Measurements from ENCODE around the gene GFPT2.

GFPT2 gene

GRCh38 chr5:180364306-180364856 lies 11.2 kb upstream of the GFPT2 start:
- TF ChIP-seq, protein P1, sequence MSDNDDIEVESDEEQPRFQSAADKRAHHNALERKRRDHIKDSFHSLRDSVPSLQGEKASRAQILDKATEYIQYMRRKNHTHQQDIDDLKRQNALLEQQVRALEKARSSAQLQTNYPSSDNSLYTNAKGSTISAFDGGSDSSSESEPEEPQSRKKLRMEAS (IDR thresholded peaks at IDR 0.05), result no peak
- no peak for TF ChIP-seq CREB1 (IDR thresholded peaks at IDR 0.05; ENCODE audit: low read depth)

GRCh38 chr5:180360078-180360957 lies 7.2 kb upstream of the GFPT2 start:
- TF ChIP-seq RAD21 (IDR thresholded peaks at IDR 0.05; ENCODE audit: low read depth) (no peak), CREB1 (IDR thresholded peaks at IDR 0.05; ENCODE audit: low read depth) (no peak), TCF12 (IDR thresholded peaks at IDR 0.05; ENCODE audit: low read depth) (no peak), EGR1 (IDR thresholded peaks at IDR 0.05) (no peak), EP300 (IDR thresholded peaks at IDR 0.05; ENCODE audit: borderline replicate concordance) (no peak), CEBPB (IDR thresholded peaks at IDR 0.05) (no peak), REST (IDR thresholded peaks at IDR 0.05; ENCODE audit: low read depth) (no peak), TAF1 (IDR thresholded peaks at IDR 0.05; ENCODE audit: low read depth) (no peak), YY1 (IDR thresholded peaks at IDR 0.05; ENCODE audit: low read depth) (no peak), TEAD4 (IDR thresholded peaks at IDR 0.05) (no peak), ZBTB7A (IDR thresholded peaks at IDR 0.05; ENCODE audit: low read depth) (no peak), NFIC (IDR thresholded peaks at IDR 0.05) (no peak)
- TF ChIP-seq, protein P2, sequence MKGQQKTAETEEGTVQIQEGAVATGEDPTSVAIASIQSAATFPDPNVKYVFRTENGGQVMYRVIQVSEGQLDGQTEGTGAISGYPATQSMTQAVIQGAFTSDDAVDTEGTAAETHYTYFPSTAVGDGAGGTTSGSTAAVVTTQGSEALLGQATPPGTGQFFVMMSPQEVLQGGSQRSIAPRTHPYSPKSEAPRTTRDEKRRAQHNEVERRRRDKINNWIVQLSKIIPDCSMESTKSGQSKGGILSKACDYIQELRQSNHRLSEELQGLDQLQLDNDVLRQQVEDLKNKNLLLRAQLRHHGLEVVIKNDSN (IDR thresholded peaks at IDR 0.05), result no peak
- TF ChIP-seq, protein P1 (IDR thresholded peaks at IDR 0.05), result no peak

- no peak for TF ChIP-seq TAF1 (IDR thresholded peaks at IDR 0.05; ENCODE audit: low read depth)
- no peak for TF ChIP-seq CREB1 (IDR thresholded peaks at IDR 0.05; ENCODE audit: low read depth)
- no peak for TF ChIP-seq YY1 (IDR thresholded peaks at IDR 0.05; ENCODE audit: low read depth)
- TF ChIP-seq, protein P2 (IDR thresholded peaks at IDR 0.05), result no peak
- TF ChIP-seq EP300 (IDR thresholded peaks at IDR 0.05; ENCODE audit: borderline replicate concordance), result no peak
- no peak for TF ChIP-seq REST (IDR thresholded peaks at IDR 0.05; ENCODE audit: low read depth)
- no peak for TF ChIP-seq NFIC (IDR thresholded peaks at IDR 0.05)
Measured at GRCh38 chr5:180358694-180359093, 5.6 kb upstream of the GFPT2 start.

DNA sequence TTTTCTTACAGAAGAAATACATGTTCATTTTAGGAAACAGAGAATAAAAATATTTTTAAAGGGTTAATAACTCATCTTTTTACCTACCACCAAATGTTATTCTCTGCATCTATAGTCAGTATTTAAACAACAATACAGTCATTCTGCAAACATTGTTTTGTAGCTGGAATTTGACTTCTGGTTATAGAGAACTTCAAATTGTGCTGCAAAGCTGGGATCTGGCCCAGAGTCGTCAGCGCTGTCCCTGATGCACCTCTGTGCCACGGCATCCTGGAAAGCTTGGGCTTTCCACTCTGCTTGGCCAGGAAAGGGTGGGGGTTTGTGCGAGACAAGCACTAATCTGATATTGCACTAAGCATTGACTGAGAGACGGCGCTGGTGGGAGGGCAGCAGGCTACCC lies 5.0 kb upstream of the GFPT2 start:
- TF ChIP-seq, protein P1 (IDR thresholded peaks at IDR 0.05), result no peak
- TF ChIP-seq EGR1 (IDR thresholded peaks at IDR 0.05), result no peak
- TF ChIP-seq NFIC (IDR thresholded peaks at IDR 0.05), result no peak
- TF ChIP-seq FOXM1 (IDR thresholded peaks at IDR 0.05; ENCODE audit: borderline replicate concordance, low read depth), result no peak

- TF ChIP-seq FOXM1 (IDR thresholded peaks at IDR 0.05; ENCODE audit: borderline replicate concordance, low read depth), result no peak
- no peak for TF ChIP-seq CREB1 (IDR thresholded peaks at IDR 0.05; ENCODE audit: low read depth)
- no peak for TF ChIP-seq TAF1 (IDR thresholded peaks at IDR 0.05; ENCODE audit: low read depth)
- TF ChIP-seq, protein P1 (IDR thresholded peaks at IDR 0.05), result no peak
- no peak for TF ChIP-seq REST (IDR thresholded peaks at IDR 0.05; ENCODE audit: low read depth)
- no peak for TF ChIP-seq TCF12 (IDR thresholded peaks at IDR 0.05; ENCODE audit: low read depth)
- TF ChIP-seq EP300 (IDR thresholded peaks at IDR 0.05; ENCODE audit: borderline replicate concordance), result no peak
- TF ChIP-seq CEBPB (IDR thresholded peaks at IDR 0.05), result no peak
- no peak for TF ChIP-seq ZBTB7A (IDR thresholded peaks at IDR 0.05; ENCODE audit: low read depth)
- TF ChIP-seq EGR1 (IDR thresholded peaks at IDR 0.05), result no peak
- TF ChIP-seq YY1 (IDR thresholded peaks at IDR 0.05; ENCODE audit: low read depth), result no peak
- TF ChIP-seq, protein P2 (IDR thresholded peaks at IDR 0.05), result no peak
Measured at GRCh38 chr5:180354966-180355365, 1.8 kb upstream of the GFPT2 start.
